Activated CD8-positive, alpha-beta memory T cell treated with anti-CD3 and anti-CD28 coated beads for 48 hours (primary cell): Measurements from ENCODE around the gene HOXD10.
A peak's percentile ranks its signal among the peaks of the same experiment; 100 is the strongest.

ENCODE experiments used
- DNase-seq, 3 experiments: peaks; one replicate each; pipeline ENCODE4 v3.0.0-alpha.2; 2020; ENCODE audit warnings: low read depth in 2 of 3, low spot score in 2 of 3

HOXD10 gene

DNA sequence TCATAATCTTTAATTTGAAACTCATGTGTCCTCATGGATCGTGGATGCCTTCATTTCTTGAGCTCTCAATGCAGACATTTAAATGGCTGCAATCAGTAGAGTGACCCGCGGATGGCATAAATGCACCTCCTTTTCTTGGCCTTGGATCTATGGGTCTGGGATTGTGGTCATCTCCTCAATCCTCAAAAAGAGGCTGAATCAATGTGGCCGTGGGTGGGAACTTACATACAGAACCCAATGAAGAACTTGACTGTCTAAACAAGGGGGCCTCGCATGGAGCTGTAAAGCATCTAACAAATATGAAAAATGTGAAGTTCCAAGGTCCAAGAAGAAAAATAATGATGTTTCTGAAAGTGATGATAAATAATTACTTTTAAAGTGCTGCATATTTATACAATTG is 21.2 kb upstream of the HOXD10 start:
- DNase-seq, result no peak

DNA sequence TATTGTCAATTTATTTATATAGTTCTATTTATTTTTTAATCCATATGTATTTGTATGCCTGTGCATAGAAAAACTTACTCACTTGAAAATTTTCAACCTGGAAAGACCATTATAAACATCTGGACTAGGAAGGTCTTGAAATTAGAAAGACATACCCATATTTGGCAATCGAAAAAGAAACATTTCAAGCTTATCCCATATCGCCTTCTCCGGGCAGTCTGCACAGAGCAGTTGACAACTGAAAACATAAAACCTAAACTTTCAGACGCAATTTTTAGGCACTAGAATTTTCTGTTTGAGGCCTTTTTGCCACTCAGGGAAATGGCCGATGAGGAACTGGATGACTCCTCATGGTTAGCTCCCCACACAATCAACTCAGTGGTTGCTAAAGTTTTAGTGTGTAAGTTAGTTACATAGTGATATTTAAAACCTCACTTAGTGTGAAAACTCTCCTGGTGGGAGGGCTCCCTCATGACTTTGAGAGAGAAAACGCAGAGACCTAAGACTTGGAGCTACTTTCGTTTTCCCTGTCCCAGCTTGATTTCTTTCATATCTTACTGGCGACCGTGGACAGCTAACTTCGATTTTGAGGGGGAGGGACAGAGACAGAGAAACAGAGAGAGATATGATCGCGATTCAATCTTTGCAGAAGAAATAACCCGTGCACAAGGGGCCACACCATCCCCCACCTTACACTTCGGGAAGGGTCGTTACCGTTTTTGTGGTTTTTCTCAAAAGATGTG is 20.2 kb upstream of the HOXD10 start:
- no peak for DNase-seq

DNA sequence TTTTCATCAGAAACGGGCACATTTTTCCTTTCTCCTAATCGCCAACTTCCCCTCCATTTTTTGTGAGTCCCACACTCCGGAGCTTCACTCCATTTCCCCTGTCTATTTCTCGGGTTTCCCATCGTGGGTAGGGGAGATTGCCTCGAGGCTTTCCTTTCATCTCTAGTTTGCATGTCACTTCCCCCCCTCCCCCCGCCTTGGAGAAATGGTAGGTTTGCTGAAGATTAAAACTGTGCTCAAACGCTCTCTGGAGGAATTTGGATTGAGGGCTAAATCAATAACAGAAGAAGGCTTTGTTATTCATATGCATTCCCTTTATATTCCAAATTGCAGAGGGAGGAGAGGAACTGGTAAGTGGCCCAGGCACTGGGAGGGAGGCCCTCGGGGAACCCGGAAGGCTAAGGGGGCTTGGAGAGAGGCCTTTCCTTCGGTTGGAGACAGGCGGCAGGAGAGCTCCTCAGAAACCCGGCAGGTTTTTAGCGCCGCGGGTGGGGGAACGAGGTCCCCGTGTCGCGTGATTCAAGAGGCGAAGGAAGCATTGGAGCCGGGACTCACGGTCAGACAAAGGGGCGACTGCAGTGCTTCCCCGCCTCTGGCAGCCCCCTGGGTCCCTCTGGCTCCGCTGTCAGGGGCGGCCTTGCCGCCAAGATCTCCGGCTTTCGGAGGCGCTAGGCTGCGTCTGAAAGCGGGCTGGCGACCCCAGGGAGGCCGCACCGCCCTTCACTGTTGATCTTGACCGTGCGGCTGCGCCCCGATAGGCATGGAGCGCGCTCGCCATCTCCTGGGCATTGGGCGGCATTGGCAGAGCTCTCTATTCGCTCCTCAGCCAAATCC is 19.4 kb upstream of the HOXD10 start:
- peak in 1 of 3 experiments; percentile 37 for DNase-seq

DNA sequence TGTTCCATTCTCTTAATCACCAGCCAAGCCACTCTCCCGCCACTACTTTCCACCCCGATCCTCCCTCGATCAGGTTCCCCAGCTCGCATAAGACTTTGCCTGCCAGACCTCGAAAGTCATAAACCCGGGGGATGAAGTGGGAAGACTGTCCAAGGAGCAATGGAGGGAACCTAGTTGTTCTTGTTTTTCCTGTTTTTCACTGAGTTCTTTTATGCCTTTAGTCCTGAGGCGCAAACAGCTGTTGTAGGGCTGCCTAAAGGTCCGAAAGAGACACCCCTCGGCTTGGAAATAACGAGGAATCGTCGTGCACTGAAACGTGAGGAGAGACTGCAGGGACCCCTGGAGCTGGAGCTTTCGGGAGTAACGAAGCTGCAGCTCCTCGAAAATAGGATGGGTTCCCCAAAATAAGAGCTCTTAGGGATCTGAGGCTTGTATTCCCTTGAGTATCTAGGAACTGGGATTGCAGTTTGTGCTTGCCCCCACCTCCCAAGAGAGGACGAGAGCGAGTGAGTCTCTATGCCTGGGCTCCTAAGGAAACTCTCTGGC is 18.7 kb upstream of the HOXD10 start:
- no peak for DNase-seq

DNA sequence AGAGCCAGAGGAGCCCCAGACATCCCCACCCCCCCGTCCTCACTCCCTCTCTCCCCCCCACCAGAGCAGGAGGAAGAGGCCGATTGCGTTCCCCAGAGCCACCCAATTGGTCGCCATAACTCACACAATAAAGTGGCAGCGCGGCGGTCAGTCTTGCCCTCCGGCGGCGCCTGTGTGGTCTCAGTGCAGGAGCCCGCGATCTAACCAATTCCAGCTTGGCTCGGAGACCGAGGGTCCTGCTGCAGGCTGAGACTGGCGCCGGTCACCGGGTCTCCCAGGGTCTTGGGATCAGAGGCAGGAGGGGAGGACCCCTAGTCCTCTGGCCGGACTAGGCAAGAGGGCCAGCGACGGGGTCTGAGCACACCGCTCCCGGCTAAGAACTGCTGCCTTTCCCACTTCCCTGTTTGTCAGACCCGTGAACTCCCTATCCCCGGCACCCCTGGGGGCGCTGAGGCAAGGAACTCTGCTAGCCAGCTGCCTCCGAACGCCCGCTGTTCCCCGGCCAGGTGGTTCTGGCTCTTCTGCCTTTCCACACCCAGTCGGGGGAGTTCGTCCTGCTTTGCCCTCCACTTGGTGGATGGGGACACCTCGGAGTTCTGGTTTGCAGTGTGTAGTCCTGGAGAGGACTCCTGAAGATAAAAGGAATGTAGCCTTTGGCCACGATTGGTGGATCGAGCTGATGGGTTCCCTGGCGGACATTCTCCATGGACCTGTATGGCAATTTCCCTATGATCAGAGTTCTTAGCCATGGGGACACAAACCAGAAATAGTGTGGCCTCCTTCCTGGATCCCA is 18.0 kb upstream of the HOXD10 start:
- DNase-seq, result no peak

DNA sequence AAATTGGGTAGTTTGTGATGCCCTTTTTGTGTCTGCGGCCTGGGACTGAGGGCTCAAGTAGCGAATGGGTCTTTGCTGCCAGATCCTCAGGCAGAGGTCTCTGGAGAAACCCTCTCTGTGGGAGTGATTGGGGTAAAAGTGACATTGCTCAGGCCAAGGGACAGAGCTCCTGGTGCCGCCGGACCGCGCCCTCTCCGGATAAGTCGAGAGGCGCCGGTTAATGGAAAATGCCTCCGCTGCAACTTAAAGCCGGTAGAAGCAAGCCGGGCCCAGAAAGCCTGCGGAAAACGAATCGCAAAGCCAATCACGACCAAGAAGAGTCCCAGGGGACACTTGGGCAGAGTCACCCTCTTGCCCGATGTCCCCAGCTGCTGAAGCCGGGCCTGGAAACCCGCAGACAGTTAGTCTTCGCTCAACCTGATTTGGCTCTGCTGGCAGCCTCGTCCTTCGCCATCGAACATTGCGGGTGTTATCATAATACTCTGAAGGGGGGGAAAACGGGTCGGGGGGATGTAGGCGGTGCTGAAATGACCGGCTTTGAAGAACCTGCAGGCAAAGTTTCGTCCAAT is 17.3 kb upstream of the HOXD10 start:
- no peak for DNase-seq

DNA sequence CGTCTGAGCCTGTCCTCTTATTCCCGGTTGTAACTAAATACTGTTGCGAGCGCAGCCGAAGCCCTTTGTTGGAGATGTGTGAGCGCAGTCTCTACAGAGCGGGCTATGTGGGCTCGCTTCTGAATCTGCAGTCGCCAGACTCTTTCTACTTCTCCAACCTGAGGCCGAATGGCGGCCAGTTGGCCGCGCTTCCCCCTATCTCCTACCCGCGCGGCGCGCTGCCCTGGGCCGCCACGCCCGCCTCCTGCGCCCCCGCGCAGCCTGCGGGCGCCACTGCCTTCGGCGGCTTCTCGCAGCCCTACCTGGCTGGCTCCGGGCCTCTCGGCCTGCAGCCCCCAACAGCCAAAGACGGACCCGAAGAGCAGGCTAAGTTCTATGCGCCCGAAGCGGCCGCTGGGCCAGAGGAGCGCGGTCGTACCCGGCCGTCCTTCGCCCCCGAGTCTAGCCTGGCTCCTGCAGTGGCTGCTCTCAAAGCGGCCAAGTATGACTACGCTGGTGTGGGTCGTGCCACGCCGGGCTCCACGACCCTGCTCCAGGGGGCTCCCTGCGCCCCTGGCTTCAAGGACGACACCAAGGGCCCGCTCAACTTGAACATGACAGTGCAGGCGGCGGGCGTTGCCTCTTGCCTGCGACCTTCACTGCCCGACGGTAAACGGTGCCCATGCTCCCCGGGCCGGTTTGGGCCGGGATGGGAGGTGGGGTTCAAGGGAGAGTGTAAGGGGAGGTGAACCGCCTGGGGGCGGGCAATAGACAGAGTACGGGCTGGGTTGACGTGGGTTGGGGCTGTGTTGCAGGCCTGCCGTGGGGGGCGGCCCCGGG is 16.6 kb upstream of the HOXD10 start, which contains the start of gene HOXD12:
Gene HOXD12, plus strand, starts transcription at position 68 of the 819 bp plus-strand sequence. Its CDS starts 7 bp downstream, at position 75.
- DNase-seq, result no peak

DNA sequence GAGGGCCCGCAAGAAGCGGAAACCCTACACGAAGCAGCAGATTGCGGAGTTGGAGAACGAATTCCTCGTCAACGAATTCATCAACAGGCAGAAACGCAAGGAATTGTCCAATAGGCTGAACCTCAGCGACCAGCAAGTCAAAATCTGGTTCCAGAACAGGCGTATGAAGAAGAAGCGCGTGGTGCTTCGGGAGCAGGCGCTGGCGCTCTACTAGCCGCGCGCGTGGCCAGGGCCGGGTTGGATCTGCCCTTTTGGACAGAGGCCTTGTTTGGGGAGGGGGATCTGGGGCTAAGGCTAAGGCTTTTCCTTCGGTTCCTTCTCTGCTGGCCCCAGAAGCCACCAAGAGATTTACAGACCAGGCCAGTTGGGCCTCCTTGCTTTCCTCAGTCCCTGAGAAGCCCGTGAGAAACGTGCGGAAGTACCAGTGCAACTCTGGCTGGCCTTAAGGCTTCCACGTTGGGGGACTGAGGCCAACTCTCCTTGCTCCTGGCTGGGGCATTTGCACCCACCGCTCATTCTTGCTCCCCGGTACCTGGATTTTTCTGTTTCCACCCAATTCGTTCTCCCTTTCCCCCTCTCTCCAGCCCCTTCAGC is 15.9 kb upstream of the HOXD10 start:
- no peak for DNase-seq

DNA sequence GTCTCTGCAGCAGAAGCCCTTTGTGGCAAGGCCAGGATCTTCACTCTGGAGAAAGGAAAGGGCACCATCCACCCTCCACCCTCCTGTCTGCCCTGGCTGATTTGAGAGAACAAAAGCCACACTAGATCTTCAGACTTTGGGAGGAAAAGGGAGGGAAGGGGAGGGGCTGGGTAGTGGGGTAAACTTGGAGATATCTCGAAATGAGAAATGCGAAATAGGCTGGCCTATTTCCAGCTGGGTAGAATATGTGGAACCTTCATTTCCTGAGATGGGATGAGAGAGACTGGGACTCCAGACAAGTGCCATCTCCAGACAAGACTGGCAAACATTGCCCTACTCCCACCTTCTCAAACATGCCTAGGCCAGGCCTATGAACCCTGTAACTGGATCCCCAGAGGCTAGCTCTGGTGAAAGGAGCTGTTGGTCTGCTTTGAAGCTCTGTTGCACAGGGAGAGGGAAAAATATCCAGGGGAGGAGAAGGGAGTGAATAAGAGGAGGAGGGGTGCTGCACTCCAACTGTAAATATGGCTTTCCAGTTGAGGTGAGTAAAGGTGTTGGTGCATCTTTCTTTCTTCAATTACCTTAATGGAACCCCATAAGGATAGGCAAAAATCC is 15.3 kb upstream of the HOXD10 start:
- DNase-seq, result no peak

DNA sequence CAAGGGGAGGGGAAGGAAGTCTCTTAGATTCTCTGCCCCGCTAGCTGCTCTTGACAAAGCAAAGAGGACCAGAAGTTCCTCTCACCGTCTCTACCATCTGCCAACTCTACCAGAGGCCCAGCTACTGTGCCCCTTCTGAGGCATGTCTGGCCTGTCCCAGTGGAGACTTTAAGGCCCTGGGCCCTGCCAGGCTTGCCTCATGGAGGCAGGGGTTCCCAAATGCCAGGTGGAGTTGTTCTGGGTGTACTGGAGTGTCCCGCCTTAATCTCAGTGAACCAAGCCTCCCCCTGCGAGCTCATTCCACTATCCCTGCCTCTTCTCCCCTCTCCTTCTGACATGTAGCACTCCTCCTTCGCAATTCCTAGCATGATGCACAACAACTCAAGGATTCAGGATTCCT is 14.7 kb upstream of the HOXD10 start:
- no peak for DNase-seq

DNA sequence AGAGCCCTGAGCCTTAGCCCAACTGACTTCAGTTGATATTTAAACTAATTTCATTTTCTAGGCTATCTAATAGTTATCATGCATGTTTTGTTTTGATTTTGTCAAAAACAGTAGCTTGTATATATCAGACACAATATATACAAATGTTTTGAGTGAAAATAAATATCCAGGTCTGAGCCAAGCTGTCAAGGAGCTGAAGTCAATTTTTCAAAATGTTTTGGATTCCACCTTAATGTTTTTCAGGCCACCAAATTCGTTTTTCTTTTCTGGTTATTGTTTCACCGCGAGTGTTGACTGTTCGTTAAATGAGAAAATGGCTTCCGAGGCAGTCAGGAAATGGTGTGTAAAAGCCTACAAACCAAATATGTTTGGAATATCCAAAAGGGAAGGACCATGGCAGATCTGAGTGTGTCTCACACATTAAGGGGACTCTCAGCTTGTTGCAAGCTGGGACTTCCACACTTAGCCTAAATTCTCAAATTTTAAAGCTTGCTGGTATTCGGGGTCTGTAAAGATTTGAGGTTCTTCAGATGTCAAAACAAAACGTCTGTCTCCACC is 14.2 kb upstream of the HOXD10 start:
- DNase-seq, result no peak

DNA sequence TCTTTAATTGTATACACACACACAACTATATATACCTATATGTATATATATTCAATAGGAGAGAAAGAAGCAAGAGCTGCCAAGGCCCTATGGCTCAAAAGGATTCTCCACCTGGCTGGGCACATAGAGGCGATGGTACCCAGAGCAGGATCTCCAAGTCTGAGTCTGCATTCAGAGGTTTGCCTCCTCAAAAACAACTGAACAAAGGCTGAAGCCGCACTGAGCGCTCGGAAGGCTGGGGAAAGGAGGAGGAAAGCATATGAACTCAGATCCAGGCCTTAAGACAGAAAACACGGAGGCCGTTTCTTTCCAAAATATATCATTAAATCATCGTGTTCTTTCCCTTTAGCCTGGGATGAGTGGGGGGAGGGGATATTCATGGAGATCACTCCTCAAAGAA is 13.4 kb upstream of the HOXD10 start:
- DNase-seq, result no peak

DNA sequence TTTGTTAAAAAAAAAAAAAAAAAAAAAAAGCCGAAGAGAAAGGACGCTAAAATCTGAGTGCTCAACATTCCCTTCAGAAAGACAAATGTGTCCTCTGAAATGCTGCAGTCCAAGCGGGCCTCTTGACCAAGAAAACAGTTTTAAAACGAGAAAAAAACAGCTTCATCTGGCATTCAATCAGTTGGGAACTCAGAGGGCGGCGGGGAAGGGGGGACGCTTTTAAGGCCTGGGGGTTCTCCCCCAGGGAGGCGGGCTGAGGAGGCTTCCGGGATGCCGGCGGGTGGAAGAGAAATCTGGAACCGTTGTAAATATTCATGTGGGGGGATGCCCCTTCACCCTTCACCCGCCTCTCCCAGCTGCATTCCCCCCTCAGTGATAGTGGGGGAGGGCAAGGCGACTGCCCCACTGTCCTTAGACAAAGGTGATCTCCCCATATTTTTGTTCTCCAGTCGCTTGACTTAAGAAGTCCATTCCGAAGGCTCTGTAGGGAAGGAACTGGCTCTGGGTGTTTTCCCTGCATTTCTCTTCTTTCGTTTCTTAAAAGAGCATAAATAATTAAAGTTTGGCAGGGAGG is 12.7 kb upstream of the HOXD10 start:
- no peak for DNase-seq

DNA sequence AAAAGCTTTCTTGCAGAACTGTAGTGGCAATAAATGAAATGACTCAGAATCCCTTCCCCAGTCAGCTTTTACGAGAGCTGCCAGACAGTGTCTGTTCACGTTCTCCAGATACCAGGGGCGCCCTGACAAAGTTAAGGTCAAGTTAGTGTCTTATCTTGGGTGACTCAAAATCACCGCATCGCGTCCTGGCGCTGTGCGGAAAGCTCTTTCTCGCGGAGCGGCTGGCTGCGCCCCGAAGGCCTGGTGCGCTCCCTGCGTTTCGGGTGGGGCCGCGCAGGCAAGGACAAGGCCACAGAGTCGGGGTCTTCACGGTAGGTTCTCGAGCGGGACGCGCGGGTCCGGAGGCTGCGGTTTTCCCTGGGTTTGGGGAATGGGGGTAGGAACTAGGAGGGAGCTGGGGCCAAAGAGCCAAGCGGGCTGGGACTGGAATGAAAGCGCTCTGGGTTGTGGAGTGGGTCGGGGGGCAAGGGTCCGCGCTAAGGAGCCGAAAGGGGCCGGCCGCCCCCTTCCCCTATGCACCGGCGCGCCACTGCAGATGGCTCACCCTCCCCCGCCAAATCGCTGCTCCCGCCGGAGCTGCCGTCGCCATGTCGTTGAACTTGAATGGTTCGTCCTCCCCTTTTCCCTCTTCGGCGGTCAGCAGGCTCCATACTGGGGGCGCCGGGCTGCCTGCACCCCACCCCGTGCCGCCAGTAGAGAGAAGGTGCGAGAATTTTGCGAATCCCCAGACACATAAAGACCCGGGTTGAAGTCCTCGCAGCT is 12.1 kb upstream of the HOXD10 start:
- DNase-seq, result no peak

DNA sequence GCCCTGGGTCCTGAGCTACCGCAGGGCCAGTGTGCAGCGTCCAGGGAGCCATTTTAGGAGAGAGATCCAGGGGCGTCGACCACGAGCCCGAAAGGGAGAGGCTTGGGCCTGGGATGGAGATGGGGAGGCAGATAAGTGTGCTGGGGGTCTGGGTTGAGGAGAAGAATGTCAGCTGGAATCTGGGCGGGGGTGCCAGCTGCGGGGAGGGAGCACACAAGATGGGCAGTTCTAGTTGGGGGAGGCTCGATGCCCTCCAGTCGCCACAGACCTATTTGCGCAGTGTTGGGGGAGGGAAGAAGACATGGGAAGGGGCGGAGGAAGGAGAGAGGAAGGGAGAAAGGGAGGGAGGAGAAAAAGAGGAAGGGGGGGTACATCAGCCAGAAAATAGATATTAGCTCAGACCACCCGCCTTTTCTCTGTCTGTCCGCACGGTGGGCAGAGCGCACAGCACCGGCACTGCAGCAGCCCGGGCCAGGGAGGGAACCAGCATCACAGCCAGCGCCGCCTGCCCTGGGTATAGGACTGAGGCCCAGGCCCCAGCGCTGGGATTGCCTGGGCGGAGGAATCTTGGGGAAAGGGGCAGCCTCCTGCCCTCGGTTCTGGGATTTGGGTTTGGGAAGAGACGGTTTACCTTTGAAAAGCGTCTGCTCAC is 11.4 kb upstream of the HOXD10 start:
- no peak for DNase-seq

DNA sequence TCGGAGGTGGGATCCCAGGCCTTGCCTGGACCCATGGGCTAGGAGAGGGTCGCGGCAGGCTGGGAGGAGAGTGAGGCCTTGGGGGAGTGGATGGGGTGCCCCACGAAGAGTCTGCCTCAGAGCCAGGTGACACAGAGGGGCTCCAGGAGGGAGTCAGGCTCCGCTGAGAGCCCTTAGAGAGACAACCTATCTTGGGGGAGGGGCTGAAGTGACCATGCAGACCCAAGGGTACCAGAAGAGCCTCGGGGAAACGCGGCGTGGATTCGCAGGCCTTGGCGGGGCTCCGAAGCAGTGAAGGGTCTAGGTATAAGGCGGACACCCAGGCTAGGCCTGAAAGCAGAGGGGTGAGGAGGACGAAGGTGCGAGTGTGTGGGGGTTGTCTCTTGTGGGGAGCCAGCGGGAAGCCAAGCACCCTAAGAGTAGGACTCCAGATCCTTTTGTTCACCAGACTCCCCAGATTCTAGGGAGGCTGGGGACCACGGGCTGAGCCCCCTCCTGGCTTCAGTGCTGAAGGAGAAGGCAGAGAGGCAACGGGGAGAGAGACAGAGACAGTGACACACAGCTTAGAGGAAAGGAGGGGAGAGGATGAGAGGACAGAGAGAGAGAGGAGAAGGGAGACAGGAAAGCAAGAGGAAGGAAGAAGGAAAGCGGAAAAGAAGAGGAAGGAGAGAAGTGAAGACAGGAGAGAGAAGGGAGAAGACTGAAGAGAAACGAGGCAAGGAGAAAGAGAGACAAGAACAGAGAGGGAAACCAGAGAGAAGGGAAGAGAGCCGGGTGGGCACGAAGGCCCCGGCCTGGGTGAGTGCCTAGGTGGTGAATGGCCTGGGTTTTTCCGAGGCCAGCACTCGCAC is 10.6 kb upstream of the HOXD10 start:
- no peak for DNase-seq
